NCI-H1048 (cell line): Measurements from ENCODE around the gene MYMX.

Source experiments
- DNase-seq: peaks from one replicate; lab custom pipeline; 2025; lab: John Stamatoyannopoulos, UW

The MYMX gene

DNA sequence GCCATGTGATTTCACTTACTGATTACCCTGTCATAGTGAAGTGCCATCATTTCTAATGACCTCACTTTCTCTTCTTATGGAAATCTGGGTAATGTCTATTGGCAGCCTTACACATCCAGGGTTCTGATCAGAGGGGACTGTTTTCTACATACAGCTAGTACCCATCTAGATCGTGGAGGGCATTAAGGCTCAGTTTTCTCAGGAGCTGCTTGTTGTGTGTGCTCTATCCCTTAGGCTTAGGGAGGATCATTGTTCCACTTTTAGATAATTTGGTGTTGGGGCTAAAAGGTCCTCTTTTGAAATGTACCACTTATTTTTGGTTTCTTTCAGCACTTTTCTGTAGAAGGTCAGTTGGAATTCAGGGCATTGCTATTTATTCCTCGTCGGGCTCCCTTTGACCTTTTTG is 34.0 kb downstream of the MYMX start:
- DNase-seq: no peak

DNA sequence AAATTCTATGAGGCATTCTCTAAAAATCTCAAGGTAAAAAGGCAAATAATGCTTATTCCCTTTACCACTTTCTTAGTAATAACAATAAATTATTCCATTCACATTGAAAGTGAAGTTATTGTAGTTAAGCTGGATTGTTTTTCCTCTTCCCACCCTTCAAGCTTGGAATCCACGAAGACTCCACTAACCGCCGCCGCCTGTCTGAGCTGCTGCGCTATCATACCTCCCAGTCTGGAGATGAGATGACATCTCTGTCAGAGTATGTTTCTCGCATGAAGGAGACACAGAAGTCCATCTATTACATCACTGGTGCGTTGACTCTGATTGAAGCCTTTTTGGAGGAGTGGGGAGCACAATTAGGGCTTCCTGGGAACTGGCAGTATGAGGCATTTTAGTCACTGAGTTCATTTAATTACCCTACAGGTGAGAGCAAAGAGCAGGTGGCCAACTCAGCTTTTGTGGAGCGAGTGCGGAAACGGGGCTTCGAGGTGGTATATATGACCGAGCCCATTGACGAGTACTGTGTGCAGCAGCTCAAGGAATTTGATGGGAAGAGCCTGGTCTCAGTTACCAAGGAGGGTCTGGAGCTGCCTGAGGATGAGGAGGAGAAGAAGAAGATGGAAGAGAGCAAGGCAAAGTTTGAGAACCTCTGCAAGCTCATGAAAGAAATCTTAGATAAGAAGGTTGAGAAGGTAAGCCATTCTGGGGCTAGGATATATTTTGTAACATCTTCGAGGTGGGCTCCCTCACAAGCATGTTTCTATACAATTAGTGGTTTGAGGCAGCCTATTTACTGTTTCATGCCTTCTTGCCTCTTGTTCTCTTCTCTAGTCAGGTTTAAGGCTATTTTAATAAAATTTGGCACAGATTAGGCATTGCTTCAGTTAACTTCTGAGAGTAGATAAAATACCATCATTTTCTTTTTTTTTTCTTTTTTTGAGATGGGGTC is 35.1 kb downstream of the MYMX start:
- no peak for DNase-seq

- no peak for DNase-seq
These were observed 36.8 kb downstream of the MYMX start for GRCh38 chr6:44253307-44254101.

- no peak for DNase-seq
These were observed 37.7 kb downstream of the MYMX start for GRCh38 chr6:44254191-44255104.

GRCh38 chr6:44255105-44255808 is 38.5 kb downstream of the MYMX start:
- no peak for DNase-seq

- no peak for DNase-seq
These were observed 39.4 kb downstream of the MYMX start for GRCh38 chr6:44255871-44256774.

- DNase-seq: no peak
These were observed 40.0 kb downstream of the MYMX start for GRCh38 chr6:44256775-44257024.

GRCh38 chr6:44257025-44257752 is 40.5 kb downstream of the MYMX start, which contains the start of gene SLC35B2:
SLC35B2 (minus strand) TSS chr6:44257528; CDS start chr6:44257410, 118 bp downstream.
- DNase-seq: no peak

DNA sequence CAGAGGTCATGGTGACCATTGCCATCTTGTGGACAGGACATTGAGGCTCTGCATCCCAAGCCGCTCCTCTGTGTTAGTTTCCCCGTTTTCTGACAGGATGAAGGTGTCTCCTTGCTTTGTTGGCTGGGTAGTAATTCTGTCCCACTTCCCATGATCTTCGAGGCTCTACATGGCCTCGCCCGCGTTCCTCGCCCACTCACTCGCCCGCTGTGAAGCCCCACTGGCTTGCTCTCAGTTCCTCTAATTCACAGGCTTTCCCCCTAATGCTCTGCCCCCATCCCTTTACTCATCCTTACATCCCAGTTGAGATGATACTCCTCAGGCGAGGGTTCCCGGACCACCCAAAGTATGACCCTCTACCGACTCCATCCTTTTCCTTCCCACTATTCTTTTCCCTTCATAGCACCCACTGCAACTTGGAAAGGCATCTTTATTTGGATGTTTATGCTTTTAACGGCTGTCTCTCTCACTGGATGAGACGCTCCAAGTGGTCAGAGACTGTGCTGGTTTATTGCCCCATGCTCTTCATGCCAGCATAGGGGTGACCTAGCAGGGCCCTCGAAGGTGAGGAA is 41.1 kb downstream of the MYMX start:
- no peak for DNase-seq

DNA sequence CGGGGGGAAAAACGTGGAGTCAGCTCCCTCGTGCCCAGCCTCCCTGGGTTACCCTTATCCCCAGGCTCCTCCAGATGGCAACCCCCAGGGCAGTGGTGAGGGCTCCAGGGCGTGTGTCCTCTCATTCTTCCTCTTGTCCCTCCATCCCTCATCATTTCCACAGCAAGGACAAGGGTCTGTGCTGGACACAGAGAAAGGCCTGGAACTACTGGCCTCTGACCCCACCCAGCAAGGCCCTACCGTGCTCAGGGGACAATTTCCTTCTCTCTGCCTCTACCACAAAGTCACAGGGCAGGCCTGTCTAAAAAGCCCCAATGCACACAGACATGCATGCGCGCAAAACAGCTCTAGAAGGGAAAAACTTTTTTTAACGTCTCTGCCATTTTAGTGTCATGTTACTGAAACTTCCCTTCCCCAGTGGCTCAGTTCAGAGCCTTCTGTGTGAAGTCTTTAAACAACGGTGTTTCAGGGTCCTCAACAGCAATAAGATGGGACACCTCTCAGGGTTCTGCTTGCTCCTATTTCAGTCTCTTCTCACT is 41.7 kb downstream of the MYMX start:
- DNase-seq: no peak

GRCh38 chr6:44258921-44259320 is 42.2 kb downstream of the MYMX start:
- no peak for DNase-seq

DNA sequence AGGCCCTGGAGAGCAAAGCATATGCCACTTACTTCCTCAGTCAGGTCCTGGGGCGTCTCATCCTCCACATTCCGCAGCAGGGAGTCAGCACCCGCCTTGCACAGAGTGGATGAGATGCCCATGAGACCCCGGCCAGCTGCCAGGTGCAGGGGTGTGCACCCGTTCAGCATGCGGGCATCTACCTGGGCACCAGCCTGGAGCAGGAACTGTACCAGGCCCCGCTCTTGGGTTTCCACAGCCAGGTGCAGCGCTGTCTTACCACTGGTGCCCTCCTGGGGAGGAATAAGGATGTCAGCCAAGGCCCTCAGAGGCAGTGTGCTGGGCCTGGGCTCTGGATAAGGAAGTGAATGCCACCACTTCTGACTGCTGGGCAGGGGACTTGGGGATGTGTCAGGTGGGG is 43.3 kb downstream of the MYMX start:
- DNase-seq: no peak

DNA sequence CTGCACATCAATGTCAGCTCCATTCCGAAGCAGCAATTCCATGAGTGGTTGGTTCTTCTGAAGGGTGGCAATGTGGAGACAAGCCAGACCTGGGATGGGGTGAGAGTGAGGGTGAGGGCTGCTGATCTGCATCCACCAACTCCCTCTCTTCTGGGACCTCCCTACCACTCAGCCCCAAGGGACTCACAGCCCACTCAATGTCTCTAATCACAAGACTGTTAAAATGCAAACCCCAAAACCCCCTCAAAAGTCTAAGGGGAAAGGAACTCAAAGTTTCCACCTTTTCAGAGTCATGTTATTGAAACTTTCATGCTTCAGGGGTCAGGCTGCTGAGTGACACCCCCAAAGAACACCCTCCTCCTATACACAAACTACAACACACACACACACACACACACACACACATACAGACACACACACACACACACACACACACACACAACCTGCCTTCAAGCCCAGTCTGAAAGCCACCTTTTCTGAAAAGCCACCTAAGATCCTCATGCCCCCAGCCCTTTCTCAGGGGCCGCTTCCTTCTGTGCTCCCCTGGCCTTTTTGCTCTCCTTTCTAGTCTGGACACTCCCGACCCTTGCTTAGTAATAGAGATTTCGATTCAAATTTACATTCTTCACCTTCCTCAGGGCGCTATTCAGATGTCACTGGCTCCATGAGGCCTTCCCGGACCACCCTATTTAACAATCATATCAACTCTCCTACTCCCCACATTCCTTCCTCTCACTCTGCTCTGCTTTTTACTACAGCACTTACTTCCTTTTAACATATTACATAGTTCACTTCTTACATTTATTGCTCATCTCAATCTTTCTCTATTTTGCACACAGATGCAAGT is 43.9 kb downstream of the MYMX start:
- no peak for DNase-seq

DNA sequence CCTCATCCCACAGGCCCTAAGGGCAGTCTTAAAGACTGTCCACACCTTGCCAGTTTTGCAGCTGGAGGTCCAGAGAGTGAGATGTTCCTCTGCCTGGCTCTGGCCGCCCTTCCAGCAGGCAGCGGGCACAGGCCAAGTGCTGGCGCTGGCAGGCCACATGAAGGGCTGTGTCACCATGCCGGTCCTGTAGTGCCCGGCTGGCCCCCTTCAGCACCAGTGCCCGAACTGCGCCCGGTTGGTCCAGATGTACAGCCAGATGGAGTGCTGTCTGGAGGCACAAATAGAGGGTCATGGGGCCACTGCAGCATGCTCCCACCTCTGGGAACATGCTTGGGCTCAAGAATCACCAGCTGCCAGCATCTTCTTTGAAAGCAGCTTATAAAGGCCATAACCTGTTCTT is 44.9 kb downstream of the MYMX start:
- DNase-seq: no peak

DNA sequence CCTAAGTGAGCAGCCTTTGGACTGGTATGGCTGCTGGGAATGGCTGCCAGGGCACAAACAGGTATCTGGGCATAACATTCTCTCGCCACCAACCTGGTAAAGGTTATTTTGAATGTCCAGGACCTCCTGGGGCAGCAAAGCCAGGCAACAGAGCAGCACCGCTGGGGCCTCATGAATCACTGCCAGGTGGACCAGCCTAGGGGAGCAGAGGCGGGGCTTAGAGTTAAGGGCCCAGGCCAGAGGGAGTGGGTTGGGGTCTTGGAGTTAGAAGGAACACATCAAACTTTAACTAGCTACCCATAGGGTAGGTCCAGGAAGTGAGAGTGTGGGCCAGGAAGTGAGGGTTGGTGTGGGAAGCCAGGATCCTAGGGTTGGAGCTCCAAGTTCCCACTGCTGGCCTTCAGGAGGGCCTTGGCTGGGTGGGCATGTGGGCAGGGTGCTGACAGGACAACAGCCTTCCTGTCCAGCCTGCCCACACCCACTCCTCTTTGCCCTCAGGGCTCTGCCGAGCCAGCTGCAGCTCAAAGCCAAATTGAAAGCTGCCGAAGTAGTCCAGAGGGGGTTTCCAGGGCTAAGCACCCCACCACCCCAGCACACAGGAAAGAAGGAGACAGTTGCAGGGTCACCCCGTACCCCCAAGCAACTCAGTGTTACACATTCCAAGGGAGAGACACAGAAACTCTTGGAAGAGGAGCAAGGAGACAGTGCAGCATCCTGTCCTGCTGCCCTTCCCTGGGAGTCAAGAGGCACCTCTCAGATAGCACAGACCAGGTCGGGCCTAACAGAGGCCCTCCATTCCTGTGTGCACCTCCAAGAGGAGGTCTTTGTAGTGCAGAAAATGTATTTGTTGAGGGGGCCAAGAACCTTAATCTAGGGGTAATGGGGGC is 46.0 kb downstream of the MYMX start:
- no peak for DNase-seq

GRCh38 chr6:44263354-44264100 is 46.8 kb downstream of the MYMX start:
- no peak for DNase-seq
